ENCODE results near the gene THOC7. TPM values are rescaled to one million over a fixed set of nuclear protein-coding genes. Genes with fewer than 3 reads are reported as not detected.

THOC7 gene
- total RNA-seq, 1 donor from 2014 or later: 67.3 TPM

DNA sequence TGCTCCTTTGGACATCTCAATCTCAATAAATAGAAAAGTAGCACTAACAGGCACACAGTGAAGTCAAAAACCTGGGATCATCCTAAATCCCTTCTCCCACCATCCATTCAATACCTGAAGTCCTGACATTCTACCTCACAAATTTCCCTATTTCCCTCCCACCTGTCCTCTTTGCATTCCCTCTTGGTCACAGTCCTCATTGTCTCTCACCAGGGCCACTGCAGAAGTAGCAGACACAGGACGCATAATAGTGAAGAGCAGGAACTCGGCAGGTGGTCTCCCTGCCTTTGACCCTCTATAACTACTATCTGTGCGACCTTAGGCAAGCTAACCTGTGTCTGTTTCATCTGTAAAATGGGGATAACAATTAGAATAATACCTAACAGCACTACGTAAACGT lies 2.3 kb downstream of the THOC7 start:
- H3K4me3 ChIP-seq (ENCODE audit: low read depth, low read length): no peak overlapping the region
- no peak for DNase-seq (ENCODE audit: low read depth)
- TF ChIP-seq, protein P1, sequence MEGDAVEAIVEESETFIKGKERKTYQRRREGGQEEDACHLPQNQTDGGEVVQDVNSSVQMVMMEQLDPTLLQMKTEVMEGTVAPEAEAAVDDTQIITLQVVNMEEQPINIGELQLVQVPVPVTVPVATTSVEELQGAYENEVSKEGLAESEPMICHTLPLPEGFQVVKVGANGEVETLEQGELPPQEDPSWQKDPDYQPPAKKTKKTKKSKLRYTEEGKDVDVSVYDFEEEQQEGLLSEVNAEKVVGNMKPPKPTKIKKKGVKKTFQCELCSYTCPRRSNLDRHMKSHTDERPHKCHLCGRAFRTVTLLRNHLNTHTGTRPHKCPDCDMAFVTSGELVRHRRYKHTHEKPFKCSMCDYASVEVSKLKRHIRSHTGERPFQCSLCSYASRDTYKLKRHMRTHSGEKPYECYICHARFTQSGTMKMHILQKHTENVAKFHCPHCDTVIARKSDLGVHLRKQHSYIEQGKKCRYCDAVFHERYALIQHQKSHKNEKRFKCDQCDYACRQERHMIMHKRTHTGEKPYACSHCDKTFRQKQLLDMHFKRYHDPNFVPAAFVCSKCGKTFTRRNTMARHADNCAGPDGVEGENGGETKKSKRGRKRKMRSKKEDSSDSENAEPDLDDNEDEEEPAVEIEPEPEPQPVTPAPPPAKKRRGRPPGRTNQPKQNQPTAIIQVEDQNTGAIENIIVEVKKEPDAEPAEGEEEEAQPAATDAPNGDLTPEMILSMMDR (conservative IDR thresholded peaks at IDR 0.05; ENCODE audit: low read depth, low read length): no peak

DNA sequence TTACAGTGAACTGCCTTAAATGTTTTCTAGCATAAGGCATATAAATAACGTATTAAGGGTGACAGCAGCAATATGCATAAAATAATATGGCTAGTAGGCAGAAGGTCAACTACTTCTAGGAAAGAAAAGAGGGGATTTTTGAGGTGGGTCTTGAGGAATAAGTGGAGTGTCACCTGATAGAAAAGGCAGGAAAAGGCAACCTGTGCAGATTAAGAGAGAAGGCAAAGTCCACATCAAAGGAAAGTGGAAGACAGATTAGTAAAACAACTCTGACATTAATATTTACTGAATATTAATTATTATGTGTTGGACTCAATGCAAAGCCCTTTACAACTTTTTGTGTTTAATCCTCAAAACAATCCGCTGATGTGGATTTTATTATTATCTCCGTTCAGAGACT lies 2.8 kb downstream of the THOC7 start:
- TF ChIP-seq, protein P1 (conservative IDR thresholded peaks at IDR 0.05; ENCODE audit: low read depth, low read length): no peak
- no peak overlapping the region for H3K4me3 ChIP-seq (ENCODE audit: low read depth, low read length)
- DNase-seq (ENCODE audit: low read depth): no peak

DNA sequence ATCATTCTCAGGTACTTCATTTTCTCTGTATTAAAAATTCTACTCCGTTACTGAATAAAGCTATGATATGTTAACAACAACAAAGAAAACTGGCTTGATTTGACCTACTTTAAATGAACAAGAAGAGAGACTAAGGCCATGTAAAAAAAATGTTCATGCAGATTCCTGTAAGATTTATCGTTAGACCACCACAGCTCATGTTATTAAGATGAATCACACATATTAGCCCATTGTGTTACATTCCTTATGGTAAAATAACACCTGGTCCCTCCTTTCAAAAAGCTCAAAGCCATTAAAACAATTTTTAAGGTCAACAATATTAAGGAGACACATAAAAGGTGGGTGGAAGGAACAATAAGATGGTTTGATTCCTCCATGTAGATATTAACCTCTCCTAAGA lies 6.3 kb downstream of the THOC7 start:
- no peak overlapping the region for H3K4me3 ChIP-seq (ENCODE audit: low read depth, low read length)
- TF ChIP-seq, protein P1 (conservative IDR thresholded peaks at IDR 0.05; ENCODE audit: low read depth, low read length): no peak
- DNase-seq (ENCODE audit: low read depth): no peak

DNA sequence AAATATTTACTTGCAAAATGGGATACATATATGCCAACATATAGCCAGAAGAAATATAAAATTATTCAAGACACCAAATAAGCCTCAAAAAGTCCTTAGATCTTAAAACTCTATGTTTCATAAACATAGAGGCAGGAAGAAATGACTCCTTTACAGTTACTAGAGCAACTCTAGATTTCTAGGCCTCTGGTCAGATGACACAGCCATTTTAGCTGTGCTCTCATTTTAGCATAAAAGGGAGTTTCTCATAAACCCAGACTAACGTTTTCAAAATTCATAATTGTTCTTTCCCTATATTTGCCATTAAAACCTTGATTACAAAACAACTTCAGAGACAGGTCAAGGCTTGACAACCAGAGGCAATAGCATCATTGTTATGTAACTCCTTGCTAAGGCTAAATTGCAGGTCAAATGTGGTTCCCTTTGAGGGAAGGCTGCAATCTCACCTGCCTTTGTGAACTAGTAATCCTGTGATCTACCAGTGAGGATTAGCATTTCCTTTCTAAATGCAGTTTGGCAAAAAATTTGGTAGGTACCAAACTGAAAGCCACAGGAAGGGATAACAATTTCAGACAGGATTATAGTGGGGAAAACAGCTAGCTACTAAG lies 8.2 kb downstream of the THOC7 start:
- no peak for DNase-seq (ENCODE audit: low read depth)
- TF ChIP-seq, protein P1 (conservative IDR thresholded peaks at IDR 0.05; ENCODE audit: low read depth, low read length): no peak
- no peak overlapping the region for H3K4me3 ChIP-seq (ENCODE audit: low read depth, low read length)

DNA sequence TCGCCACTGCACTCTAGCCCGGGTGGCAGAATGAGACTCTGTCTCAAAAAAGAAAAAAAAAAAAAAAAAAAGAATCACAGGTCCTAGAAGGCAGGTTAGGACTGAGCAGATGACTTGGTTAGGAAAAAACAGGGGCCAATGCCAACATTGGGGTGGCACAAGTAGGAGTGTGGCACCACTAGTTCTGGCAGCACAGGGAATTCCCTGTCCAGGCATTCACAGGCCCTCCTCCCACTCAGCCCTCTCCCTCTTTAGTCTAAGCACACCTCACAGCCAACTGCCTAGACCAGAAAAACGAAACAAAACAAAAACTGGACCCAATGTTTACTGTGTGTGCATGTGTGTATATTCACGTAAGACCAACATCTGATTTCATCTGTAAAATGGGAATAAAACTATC lies 10.5 kb downstream of the THOC7 start:
- H3K4me3 ChIP-seq (ENCODE audit: low read depth, low read length): no peak overlapping the region
- DNase-seq (ENCODE audit: low read depth): no peak
- TF ChIP-seq, protein P1 (conservative IDR thresholded peaks at IDR 0.05; ENCODE audit: low read depth, low read length): no peak

DNA sequence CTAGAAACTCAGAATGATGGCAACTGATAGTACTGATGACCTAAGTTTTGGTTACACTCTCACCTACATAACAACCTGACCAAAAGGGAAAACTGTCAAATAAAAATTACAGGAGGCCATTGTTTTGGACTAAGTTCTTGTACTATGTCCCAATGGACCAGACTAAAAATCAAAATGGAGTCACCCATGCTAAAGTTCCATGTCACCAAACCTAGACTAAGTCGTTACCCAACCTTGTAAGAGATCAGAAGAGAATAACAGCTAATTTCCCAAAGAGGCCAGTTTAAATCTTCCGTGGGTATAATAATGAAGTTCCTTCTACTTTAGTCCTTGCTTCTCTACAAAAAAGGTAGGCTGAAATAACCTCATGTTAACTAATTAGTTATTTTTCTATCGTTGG lies 12.3 kb downstream of the THOC7 start:
- H3K4me3 ChIP-seq (ENCODE audit: low read depth, low read length): no peak overlapping the region
- TF ChIP-seq, protein P1 (conservative IDR thresholded peaks at IDR 0.05; ENCODE audit: low read depth, low read length): no peak
- no peak for DNase-seq (ENCODE audit: low read depth)

DNA sequence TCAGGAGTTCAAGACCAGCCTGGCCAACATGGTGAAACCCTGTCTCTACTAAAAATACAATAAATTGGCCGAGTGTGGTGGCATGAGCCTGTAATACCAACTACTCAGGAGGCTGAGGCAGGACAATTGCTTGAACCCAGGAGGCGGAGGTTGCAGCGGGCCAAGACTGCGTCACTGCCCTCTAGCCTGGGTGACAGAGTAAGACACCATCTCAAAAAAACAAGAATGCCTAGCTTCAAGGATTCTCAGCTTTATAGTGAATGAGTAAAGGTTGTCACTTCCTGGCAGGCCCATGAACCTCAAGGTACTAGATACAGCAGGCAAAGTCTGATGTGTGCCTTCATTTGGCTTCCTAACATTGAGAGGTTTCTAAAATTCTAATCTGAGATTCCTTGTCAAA lies 14.4 kb downstream of the THOC7 start:
- TF ChIP-seq, protein P1 (conservative IDR thresholded peaks at IDR 0.05; ENCODE audit: low read depth, low read length): no peak
- H3K4me3 ChIP-seq (ENCODE audit: low read depth, low read length): no peak overlapping the region
- DNase-seq (ENCODE audit: low read depth): no peak
